Activated naive CD8-positive, alpha-beta T cell treated with anti-CD3 and anti-CD28 coated beads, Interleukin-2, amount 50 U/mL, for 24 hours (primary cell): Measurements from ENCODE around the gene USE1.
A peak's percentile ranks its signal among the peaks of the same experiment; 100 is the strongest.

ENCODE experiments used
- ATAC-seq: fragments of 150-1000 bp; cut with Tn5 transposase; one replicate; pipeline ENCODE4 v1.10.0; 2021
- DNase-seq: peaks from one replicate; pipeline ENCODE4 v3.0.0; 2021
- H3K27ac Mint-ChIP-seq: one replicate; pipeline ENCODE4 v1.8.0; 2021; ENCODE audit warnings: mild to moderate bottlenecking, mixed read lengths
- H3K27me3 Mint-ChIP-seq: one replicate; pipeline ENCODE4 v1.8.0; 2021; ENCODE audit warnings: mixed read lengths
- H3K36me3 Mint-ChIP-seq: one replicate; pipeline ENCODE4 v1.8.0; 2021; ENCODE audit warnings: low read depth, mixed read lengths
- H3K4me1 Mint-ChIP-seq: one replicate; pipeline ENCODE4 v1.8.0; 2021; ENCODE audit warnings: mixed read lengths
- H3K4me3 Mint-ChIP-seq: one replicate; pipeline ENCODE4 v1.8.0; 2021; ENCODE audit warnings: mild to moderate bottlenecking, moderate library complexity, mixed read lengths
- H3K9me3 Mint-ChIP-seq: one replicate; pipeline ENCODE4 v1.8.0; 2021; ENCODE audit warnings: mixed read lengths

USE1 gene

GRCh38 chr19:17195106-17195505 lies 20.1 kb upstream of the USE1 start:
- Mint-ChIP-seq H3K36me3 (peaks cover 34% of the 10 kb centered on the region), H3K4me3 (no peak overlapping the region), H3K27ac (no peak overlapping the region), H3K27me3 (no peaks in the 10 kb centered on the region), H3K9me3 (no peaks in the 10 kb centered on the region), H3K4me1 (no peaks in the 10 kb centered on the region)
- ATAC-seq: no peak
- DNase-seq: no peak

- DNase-seq (no peak), ATAC-seq (no peak)
- H3K9me3 Mint-ChIP-seq: no peaks in the 10 kb centered on the region
- H3K4me1 Mint-ChIP-seq: no peaks in the 10 kb centered on the region
- peaks cover 36% of the 10 kb centered on the region for H3K36me3 Mint-ChIP-seq
- H3K27me3 Mint-ChIP-seq: no peaks in the 10 kb centered on the region
- no peak overlapping the region for H3K4me3 Mint-ChIP-seq
- no peak overlapping the region for H3K27ac Mint-ChIP-seq
Observed at GRCh38 chr19:17196610-17197009, 18.5 kb upstream of the USE1 start.

- Mint-ChIP-seq H3K9me3 (no peaks in the 10 kb centered on the region), H3K27ac (no peak overlapping the region), H3K27me3 (no peaks in the 10 kb centered on the region), H3K4me3 (no peak overlapping the region), H3K4me1 (no peaks in the 10 kb centered on the region), H3K36me3 (peaks cover 39% of the 10 kb centered on the region)
- ATAC-seq: no peak
- DNase-seq: no peak
Observed at GRCh38 chr19:17197666-17198065, 17.5 kb upstream of the USE1 start.

- no peak for DNase-seq
- Mint-ChIP-seq H3K27ac (no peak overlapping the region), H3K9me3 (no peaks in the 10 kb centered on the region), H3K27me3 (no peaks in the 10 kb centered on the region), H3K36me3 (peaks cover 36% of the 10 kb centered on the region), H3K4me1 (no peaks in the 10 kb centered on the region), H3K4me3 (no peak overlapping the region)
- ATAC-seq: no peak
Observed at GRCh38 chr19:17200408-17201079, 14.6 kb upstream of the USE1 start.

- H3K9me3 Mint-ChIP-seq: no peaks in the 10 kb centered on the region
- no peak overlapping the region for H3K27ac Mint-ChIP-seq
- peak; percentile 32 for DNase-seq
- H3K4me3 Mint-ChIP-seq: no peak overlapping the region
- H3K4me1 Mint-ChIP-seq: no peaks in the 10 kb centered on the region
- no peaks in the 10 kb centered on the region for H3K27me3 Mint-ChIP-seq
- peak; percentile 45 for ATAC-seq
- peaks cover 27% of the 10 kb centered on the region for H3K36me3 Mint-ChIP-seq
Observed at GRCh38 chr19:17202249-17202648, 12.9 kb upstream of the USE1 start.

GRCh38 chr19:17202713-17203112 lies 12.4 kb upstream of the USE1 start:
- Mint-ChIP-seq H3K9me3 (no peaks in the 10 kb centered on the region), H3K36me3 (peaks cover 26% of the 10 kb centered on the region), H3K4me3 (no peak overlapping the region), H3K27ac (no peak overlapping the region), H3K4me1 (no peaks in the 10 kb centered on the region), H3K27me3 (no peaks in the 10 kb centered on the region)
- ATAC-seq (no peak), DNase-seq (no peak)

- Mint-ChIP-seq H3K4me3 (no peak overlapping the region), H3K4me1 (peaks cover 10% of the 10 kb centered on the region), H3K27me3 (no peaks in the 10 kb centered on the region), H3K9me3 (no peaks in the 10 kb centered on the region), H3K27ac (no peak overlapping the region), H3K36me3 (peaks cover 23% of the 10 kb centered on the region)
- DNase-seq (peak; percentile 60), ATAC-seq (peak; percentile 31)
Observed at GRCh38 chr19:17205237-17206140, 9.7 kb upstream of the USE1 start.

- H3K36me3 Mint-ChIP-seq: peaks cover 14% of the 10 kb centered on the region
- H3K27me3 Mint-ChIP-seq: no peaks in the 10 kb centered on the region
Observed at GRCh38 chr19:17206736-17207581, 8.2 kb upstream of the USE1 start.

GRCh38 chr19:17209126-17210036 lies 5.8 kb upstream of the USE1 start:
- peak; percentile 63 for DNase-seq
- no peaks in the 10 kb centered on the region for H3K9me3 Mint-ChIP-seq
- H3K27ac Mint-ChIP-seq: peak overlapping the region; percentile 65
- H3K4me1 Mint-ChIP-seq: peaks cover 12% of the 10 kb centered on the region
- peaks cover 14% of the 10 kb centered on the region for H3K36me3 Mint-ChIP-seq
- ATAC-seq: peak; percentile 17
- H3K4me3 Mint-ChIP-seq: no peak overlapping the region
- H3K27me3 Mint-ChIP-seq: no peaks in the 10 kb centered on the region

More at GRCh38 chr19:17206736-17207581, 8.2 kb upstream of the USE1 start:
- DNase-seq (no peak), ATAC-seq (no peak)
- H3K4me1 Mint-ChIP-seq: peaks cover 10% of the 10 kb centered on the region
- no peak overlapping the region for H3K4me3 Mint-ChIP-seq
- no peaks in the 10 kb centered on the region for H3K9me3 Mint-ChIP-seq
- no peak overlapping the region for H3K27ac Mint-ChIP-seq

- Mint-ChIP-seq H3K9me3 (no peaks in the 10 kb centered on the region), H3K36me3 (peaks cover 14% of the 10 kb centered on the region), H3K27ac (no peak overlapping the region), H3K27me3 (no peaks in the 10 kb centered on the region), H3K4me1 (peaks cover 19% of the 10 kb centered on the region), H3K4me3 (no peak overlapping the region)
- no peak for ATAC-seq
- DNase-seq: no peak
Observed at GRCh38 chr19:17210296-17210695, 4.9 kb upstream of the USE1 start.

- peaks cover 19% of the 10 kb centered on the region for H3K36me3 Mint-ChIP-seq
- H3K27me3 Mint-ChIP-seq: no peaks in the 10 kb centered on the region
- H3K9me3 Mint-ChIP-seq: no peaks in the 10 kb centered on the region
- H3K4me1 Mint-ChIP-seq: peaks cover 29% of the 10 kb centered on the region
- H3K4me3 Mint-ChIP-seq: no peak overlapping the region
- ATAC-seq (no peak), DNase-seq (no peak)
- H3K27ac Mint-ChIP-seq: no peak overlapping the region
Observed at GRCh38 chr19:17211547-17212446, 3.4 kb upstream of the USE1 start.

GRCh38 chr19:17213334-17213733 lies 1.8 kb upstream of the USE1 start:
- Mint-ChIP-seq H3K27ac (no peak overlapping the region), H3K4me3 (no peak overlapping the region), H3K9me3 (no peaks in the 10 kb centered on the region), H3K4me1 (peaks cover 30% of the 10 kb centered on the region), H3K27me3 (no peaks in the 10 kb centered on the region), H3K36me3 (peaks cover 26% of the 10 kb centered on the region)
- DNase-seq (no peak), ATAC-seq (no peak)
